GM19099 (cell line): ENCODE data around the gene ATP6V1D.
A peak's percentile ranks its signal among the peaks of the same experiment; 100 is the strongest.

Experiments used
- POLR2A ChIP-seq: IDR thresholded peaks from 3 replicates; pipeline ENCODE4 v1.6.1; 2011; ENCODE audit warnings: low read depth; ENCODE audit not compliant: insufficient read length; ENCODE audit errors: extremely low read depth

ATP6V1D gene

DNA sequence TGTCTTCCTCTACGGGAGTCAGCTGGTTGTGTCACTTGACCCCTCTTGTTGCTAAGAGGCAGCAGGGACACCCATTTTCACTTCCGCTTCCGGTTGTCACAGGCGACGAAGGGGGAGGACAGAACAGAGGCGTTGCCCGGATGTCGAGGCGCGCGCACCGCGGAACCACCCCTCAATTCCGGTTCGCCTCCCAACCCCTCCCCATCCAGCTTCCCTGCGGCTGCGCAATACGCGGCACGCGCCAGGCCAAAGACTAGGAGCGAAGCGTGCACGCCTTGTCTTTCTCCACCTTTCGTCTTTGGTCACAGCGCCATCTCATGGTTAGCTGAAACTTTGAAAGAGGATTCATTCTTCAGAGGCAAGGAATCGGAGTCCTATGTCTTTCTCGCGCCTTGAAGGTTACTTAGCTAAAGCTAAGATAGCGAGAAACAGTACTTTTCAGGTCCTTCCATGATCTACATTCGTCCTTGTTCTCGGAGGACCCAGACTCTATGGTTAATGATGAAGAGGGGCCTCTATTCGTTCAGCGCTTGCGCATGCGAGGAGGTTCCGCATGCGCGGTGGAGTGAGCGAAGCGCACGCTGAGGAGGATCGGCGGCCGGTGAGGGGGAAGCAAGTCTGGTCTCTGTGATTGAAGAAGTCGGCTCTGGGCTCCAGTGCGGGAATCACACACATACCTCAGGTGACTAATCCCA lies at the start of gene ATP6V1D, which contains the start of gene EIF2S1:
ATP6V1D (minus strand) TSS at position 30 of the 695 bp plus-strand sequence. CDS start 106 bp downstream, outside the sequence.
EIF2S1 (plus strand) TSS at position 554 of the 695 bp plus-strand sequence. CDS start 4,440 bp downstream, outside the sequence.
- peak; percentile 90 for TF ChIP-seq POLR2A

DNA sequence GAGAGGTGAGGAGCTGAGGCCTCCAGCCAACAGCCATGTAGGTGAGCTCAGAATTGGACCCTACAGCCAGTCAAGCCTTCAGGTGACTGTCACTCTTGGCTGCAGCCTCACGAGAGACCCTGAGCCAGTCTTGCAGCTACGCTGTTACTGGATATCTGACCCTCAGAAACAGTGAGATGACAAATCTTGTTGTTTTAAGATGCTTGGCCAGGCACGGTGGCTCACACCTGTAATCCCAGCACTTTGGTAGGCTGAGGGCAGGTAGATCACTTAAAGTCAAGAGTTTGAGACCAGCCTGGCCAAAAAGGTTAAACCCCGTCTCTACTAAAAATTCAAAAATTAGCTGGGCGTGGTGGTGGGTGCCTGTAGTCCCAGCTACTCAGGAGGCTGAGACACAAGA lies 46.2 kb upstream of the ATP6V1D start:
- TF ChIP-seq POLR2A: no peak

DNA sequence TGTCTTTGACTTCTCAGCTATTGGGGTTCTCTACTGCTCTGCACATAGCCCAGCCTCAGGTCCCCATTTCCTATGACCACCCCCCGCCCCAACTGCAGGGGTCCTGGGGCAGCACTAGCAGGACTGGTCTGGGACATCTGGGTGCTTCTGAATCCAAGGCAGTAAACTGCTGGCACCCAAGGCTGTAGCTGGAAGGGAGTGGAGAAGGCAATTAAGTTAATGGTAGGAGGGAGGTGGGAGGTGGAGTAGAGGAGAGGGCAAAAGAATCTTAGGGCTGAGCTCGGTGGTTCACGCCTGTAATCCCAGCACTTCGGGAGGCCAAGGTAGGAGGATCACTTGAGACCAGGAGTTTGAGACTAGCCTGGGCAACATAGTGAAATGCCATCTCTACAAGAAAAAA lies 40.8 kb upstream of the ATP6V1D start:
- TF ChIP-seq POLR2A: no peak

DNA sequence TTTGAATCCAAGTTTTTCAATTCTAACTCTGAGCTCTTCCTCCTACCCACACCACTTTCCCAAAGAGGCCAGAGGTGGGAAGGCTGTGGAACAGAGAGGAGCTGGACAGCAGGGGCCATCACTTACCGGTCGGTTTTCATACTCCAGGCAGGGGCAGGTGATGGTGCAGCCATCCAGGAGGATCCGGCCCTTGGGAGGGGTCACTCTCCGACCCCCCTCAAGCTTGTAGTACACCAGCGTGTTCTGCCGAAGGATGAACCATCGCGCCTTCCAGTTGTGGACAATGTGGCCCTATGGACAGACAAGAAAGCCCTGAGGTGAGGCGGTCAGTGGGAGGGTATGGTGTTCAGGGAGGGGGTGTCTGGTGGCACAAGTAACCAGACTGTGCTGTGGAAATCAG lies 37.9 kb upstream of the ATP6V1D start:
- TF ChIP-seq POLR2A: no peak

DNA sequence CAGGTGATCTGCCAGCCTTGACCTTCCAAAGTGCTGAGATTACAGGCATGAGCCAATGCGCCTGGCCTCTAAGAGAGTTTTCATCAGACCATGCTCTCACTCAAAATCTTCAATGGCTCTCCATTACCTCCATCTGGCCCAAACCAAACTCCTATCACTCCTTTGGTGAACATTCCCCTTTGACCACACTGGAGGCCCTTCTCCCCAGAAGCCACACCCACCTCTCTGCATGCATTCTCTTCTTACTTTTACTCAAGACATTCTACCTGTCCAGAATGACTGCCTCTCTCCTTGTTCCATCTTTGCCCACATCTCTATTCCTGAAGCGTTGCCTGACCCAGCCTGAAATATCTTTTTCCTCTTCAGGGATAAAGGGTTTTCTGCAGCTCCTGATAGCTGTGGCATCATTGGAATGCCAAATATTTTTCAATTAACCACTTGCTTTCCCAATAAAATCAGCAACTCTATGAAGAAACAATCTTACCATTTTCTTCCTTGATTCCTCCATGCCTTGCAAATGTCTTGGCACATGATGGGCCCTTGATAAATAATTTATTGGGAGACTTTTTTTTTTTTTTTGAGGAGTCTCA lies 36.9 kb upstream of the ATP6V1D start:
- no peak for TF ChIP-seq POLR2A

DNA sequence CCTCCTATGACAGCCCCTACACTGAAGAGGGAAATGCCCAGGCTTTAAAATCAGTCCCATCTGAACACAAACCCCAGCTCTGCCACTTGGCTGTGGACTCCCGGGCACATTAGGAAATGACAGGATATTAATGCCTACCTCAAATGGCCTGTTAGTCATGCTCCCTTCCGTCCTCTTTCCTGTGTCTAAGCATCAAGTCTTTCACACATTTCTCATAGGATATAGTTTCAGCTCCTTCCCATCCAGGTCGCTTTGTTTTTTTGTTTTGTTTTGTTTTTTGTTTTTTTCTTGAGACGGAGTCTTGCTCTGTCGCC lies 36.2 kb upstream of the ATP6V1D start:
- no peak for TF ChIP-seq POLR2A

DNA sequence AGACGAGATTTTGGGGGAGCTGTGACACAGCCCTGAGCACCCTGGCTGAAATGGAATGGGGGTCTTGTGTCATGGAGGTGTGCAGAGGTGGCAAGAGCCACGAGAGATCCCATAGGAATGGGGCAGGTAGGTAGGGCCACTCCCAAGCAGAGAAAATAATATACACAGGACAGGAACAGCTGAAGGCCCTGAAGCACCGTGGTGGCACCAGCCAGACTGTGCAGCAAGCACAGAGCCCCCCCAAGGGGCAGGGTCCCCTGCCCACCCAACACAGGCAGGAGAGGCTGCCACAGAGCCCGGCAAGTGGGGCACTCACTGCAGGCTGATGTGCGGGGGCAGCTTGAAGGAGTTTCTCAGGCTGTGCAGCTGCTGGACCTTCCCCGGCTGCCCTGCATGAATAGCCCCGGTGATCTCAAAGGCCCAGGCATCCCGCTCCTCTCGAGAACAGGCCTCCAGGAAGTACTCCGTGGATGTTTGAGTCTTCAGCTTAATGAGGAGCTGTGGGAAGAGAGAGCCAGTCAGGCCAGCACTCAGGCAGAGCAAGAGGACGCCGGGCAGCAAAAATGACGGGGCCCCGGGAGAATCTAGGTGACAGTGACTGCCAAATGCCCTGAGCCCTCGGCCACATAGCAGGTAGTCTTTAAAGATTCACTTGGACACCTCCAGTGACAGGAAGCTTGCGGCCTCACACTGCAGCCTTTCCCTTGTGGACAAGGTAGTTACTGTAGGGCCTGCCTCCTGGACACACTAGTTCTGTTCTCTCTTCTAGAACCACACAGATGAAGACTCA lies 35.7 kb upstream of the ATP6V1D start:
- no peak for TF ChIP-seq POLR2A

DNA sequence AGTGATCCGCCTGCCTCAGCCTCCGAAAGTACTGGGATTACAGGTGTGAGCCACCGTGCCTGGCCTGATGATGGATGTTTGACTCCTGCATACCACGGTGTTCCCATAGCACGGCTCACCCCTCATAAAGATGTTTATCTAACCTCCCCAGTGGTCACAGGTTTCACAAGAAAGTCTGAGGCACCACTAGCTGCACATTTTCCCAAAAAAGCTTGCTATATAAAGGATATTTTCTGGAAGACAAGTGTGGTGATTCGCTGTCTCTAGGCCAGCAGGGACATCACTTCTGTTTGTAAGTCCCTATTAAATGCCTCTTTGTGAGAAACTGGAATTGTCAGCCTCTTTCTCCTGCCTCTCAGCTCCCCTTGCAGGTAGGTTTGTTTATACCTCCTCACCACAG lies 34.1 kb upstream of the ATP6V1D start:
- no peak for TF ChIP-seq POLR2A

DNA sequence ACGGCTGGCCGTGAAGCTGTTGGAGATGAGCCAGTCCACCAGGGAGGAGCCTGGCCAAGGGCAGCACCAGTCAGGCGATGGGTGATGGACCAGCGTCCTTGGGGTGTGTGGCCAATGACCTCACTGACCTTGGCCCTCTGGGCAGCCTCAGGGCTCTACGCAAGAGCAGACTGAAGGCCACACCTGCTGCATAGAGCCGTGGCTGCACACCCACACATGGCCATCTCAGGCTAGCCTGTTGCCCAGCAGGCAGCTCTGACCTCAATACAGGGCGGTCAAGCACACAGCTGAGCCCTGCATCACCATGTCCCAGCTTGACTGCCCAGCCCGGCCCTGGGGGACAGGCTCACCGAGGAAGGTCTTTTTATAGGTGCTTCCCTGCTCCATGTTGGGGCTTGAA lies 33.2 kb upstream of the ATP6V1D start:
- TF ChIP-seq POLR2A: no peak

DNA sequence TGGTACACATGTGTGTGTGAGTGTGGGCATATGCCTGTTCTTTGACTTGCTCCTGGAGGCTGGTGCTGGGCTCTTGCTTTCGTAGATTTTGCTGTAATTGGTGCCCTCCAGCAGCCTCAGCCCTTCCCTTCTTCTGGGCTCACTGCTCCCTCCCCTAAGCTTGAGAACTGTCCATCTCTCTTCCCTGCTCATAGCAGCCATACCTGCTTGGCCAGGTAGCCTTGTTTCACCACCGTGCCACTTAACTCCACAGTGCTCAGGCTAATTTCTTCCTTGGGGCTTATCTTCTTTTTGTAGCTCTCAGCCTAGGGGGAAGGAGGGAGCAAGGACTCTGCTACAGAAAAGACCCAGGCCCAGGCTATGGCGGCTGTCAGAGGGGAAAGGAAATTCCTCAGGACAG lies 32.5 kb upstream of the ATP6V1D start:
- TF ChIP-seq POLR2A: no peak

DNA sequence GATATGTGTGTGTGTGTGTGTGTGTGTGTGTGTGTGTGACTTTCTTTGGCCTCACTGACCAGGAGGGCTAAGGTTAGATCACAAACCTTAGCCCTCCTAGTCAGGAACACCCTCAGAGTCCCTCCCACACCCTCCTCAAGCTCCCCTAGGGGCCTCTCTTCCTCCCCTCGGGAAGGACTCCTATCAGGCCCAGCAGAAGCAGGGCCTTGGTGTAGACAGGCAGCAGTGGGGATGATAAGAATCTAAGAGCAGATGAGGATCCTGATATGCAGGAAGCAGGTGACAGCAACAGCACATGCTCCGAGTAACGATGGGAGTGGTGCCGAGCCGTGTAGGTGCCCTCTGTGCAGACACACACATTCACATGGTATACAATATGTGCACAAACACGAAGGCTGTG lies 31.7 kb upstream of the ATP6V1D start:
- TF ChIP-seq POLR2A: no peak

DNA sequence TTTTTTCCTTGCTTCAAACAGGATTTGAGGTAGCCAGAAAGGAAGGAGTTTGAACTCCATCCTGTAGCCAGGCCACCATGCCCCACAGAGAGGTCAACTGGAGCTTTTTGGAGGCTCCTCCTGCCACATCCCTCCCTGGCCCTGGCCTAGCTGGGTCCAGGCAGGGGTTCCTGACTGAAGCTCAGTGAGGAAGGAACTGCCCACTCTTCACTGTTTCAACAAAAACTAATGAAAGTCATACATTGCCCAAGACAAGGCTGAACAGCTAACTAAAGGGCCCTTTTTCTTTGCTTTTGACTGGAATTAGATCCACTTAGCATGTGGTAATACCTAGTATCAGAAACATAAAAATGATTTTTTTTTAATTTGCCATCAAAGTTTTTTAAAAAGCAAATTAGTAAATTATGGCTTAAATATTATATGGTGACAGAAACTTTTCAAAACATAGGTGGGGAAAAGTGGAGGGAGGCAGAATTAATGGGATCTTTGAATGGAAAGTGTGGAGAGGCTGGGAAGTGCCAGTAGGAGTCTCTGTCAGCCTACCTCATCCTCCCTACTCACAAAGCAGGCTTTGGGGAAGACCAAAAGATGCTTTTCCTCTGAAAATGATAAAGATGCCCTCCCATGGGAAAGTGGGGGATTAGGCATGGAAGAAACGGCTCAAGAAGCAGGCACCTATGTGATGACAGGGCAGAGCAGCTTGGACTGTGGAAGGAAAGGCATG lies 30.4 kb upstream of the ATP6V1D start:
- no peak for TF ChIP-seq POLR2A

DNA sequence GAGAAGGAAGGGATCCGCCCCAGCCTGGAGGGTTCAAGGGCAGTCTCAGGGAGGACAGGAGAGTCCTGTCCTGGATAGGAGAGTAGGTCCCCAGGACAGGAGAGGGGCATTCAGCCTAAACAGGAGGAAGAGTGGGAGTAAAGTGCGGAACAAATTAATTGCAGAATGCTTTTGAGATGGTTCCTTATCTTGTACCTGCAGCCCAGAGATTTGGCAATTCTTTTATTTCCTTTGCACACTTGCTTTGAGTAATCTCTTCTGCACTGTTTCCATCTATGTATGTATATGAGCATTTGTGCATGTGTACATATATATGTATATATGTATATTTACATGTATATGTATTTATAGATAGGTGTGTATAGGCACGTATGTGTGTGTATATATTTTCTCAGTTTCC lies 29.7 kb upstream of the ATP6V1D start:
- no peak for TF ChIP-seq POLR2A

DNA sequence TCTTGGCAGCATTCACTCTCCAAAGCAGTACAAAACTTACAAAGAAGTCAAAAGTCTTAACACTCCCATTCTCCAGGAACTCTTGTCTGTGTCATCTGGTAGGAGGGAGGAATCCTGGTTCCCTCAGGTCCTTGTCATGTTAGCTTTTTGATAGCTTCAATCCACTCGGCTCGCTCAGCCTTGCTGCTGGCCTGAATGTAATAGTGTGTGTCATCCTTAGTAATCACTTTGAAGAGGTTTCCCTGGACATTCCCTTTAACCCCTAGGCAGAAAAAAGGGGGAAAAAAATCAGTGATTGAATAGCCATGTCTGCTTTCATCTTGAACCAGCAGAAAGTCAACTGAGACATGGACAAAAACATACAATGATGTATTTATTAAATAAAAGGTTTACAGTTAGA lies 27.6 kb upstream of the ATP6V1D start:
- TF ChIP-seq POLR2A: no peak

DNA sequence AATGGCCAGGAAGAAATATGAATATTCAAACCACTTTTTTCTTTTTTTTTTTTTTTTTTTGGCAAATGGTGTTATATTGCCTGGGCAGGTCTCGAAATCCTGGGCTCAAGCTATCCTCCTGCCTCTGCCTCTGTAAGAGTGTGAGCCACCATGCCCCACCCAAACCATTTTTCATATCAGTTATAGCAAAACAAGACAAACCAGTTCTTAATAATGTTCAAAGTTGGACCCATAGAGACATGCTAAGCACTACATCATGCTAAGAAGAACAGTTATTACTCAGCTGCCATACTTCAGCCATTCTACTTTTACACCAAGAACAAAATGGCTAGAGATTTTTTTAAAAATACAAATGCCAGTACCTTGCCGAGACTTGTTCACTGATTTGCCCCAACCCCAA lies 26.0 kb upstream of the ATP6V1D start:
- no peak for TF ChIP-seq POLR2A
